WERI-Rb-1 (cell line): ENCODE measurements around the gene HIRA.

Experiments used
- DNase-seq: peaks from one replicate; pipeline ENCODE4 v3.0.0-alpha.2; 2020
- H3K27ac ChIP-seq: fragments of 250-450 bp; sonication (Bioruptor Pico); 2 replicates; pipeline ENCODE4 v1.5.1; 2020; ENCODE audit warnings: mild to moderate bottlenecking, moderate library complexity
- H3K27me3 ChIP-seq: fragments of 250-450 bp; sonication (Bioruptor Pico); 2 replicates; pipeline ENCODE4 v1.5.1; 2021; ENCODE audit warnings: mild to moderate bottlenecking, low read depth, moderate library complexity; ENCODE audit not compliant: insufficient read depth, severe bottlenecking
- H3K36me3 ChIP-seq: fragments of 250-450 bp; sonication (Bioruptor Pico); 2 replicates; pipeline ENCODE4 v1.5.1; 2020; ENCODE audit warnings: mild to moderate bottlenecking, moderate library complexity
- H3K4me3 ChIP-seq: 2 replicates; pipeline ENCODE4 v1.5.1; 2011; ENCODE audit warnings: low read depth, mild to moderate bottlenecking, control low read depth, low read length
- H3K9me3 ChIP-seq: fragments of 250-450 bp; sonication (Bioruptor Pico); 2 replicates; pipeline ENCODE4 v1.5.1; 2021; ENCODE audit warnings: mild to moderate bottlenecking, moderate library complexity; ENCODE audit not compliant: severe bottlenecking
- CTCF ChIP-seq: IDR thresholded peaks from 2 replicates; pipeline ENCODE4 v1.5.1; 2011; ENCODE audit warnings: low read depth, mild to moderate bottlenecking, control low read depth, inconsistent platforms, low read length

Gene HIRA

GRCh38 chr22:19356708-19357269 lies 74.7 kb downstream of the HIRA start:
- Histone ChIP-seq H3K27ac (no peak overlapping the region), H3K4me3 (no peak overlapping the region), H3K27me3 (no peaks in the 10 kb centered on the region), H3K9me3 (no peaks in the 10 kb centered on the region), H3K36me3 (peaks cover 76% of the 10 kb centered on the region)
- DNase-seq, result no peak
- no peak for TF ChIP-seq CTCF

- no peaks in the 10 kb centered on the region for H3K27me3 ChIP-seq
- peaks cover 78% of the 10 kb centered on the region for H3K36me3 ChIP-seq
- TF ChIP-seq CTCF, result no peak
- no peak for DNase-seq
- no peaks in the 10 kb centered on the region for H3K9me3 ChIP-seq
- no peak overlapping the region for H3K4me3 ChIP-seq
- no peak overlapping the region for H3K27ac ChIP-seq
Observed at GRCh38 chr22:19355413-19356157, 75.9 kb downstream of the HIRA start.

GRCh38 chr22:19354201-19354600 lies 77.3 kb downstream of the HIRA start:
- H3K27ac ChIP-seq, result no peak overlapping the region
- H3K27me3 ChIP-seq, result no peaks in the 10 kb centered on the region
- H3K9me3 ChIP-seq, result no peaks in the 10 kb centered on the region
- no peak for DNase-seq
- no peak for TF ChIP-seq CTCF
- H3K36me3 ChIP-seq, result peaks cover 76% of the 10 kb centered on the region
- H3K4me3 ChIP-seq, result no peak overlapping the region

- no peak for TF ChIP-seq CTCF
- no peak for DNase-seq
- H3K4me3 ChIP-seq, result no peak overlapping the region
- no peaks in the 10 kb centered on the region for H3K27me3 ChIP-seq
- H3K9me3 ChIP-seq, result no peaks in the 10 kb centered on the region
- H3K27ac ChIP-seq, result no peak overlapping the region
- H3K36me3 ChIP-seq, result peaks cover 76% of the 10 kb centered on the region
Observed at GRCh38 chr22:19353363-19354131, 78.0 kb downstream of the HIRA start.

DNA sequence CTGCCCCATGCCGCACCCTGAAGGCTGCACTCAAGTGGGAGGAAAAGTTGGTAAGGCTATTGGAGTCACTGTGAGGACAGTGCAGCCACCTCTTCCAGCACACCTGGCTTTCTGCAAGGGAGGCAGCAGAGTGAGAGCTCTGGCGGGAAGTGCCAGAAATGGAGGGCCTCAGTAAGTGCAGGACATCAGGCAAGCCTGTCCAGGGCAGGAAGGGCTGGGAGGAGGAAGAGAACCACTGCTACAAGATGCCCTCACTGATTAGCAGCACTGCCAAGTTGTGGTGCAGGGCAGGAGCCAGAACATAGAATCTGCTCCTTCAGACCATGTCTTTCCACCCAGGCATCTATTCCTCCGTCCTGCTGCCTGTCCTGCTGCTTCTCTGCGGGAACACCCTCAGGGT lies 78.8 kb downstream of the HIRA start:
- TF ChIP-seq CTCF, result no peak
- H3K36me3 ChIP-seq, result peaks cover 74% of the 10 kb centered on the region
- H3K27ac ChIP-seq, result no peak overlapping the region
- H3K27me3 ChIP-seq, result no peaks in the 10 kb centered on the region
- H3K4me3 ChIP-seq, result no peak overlapping the region
- H3K9me3 ChIP-seq, result no peaks in the 10 kb centered on the region
- DNase-seq, result no peak
